Cerebellar cortex (tissue), 1 donor: ENCODE data around the gene GALNTL6.

ENCODE experiments used
- DNase-seq: peaks from one replicate; pipeline ENCODE4 v3.0.0-alpha.2; 2015; ENCODE audit warnings: low spot score

GALNTL6 gene

DNA sequence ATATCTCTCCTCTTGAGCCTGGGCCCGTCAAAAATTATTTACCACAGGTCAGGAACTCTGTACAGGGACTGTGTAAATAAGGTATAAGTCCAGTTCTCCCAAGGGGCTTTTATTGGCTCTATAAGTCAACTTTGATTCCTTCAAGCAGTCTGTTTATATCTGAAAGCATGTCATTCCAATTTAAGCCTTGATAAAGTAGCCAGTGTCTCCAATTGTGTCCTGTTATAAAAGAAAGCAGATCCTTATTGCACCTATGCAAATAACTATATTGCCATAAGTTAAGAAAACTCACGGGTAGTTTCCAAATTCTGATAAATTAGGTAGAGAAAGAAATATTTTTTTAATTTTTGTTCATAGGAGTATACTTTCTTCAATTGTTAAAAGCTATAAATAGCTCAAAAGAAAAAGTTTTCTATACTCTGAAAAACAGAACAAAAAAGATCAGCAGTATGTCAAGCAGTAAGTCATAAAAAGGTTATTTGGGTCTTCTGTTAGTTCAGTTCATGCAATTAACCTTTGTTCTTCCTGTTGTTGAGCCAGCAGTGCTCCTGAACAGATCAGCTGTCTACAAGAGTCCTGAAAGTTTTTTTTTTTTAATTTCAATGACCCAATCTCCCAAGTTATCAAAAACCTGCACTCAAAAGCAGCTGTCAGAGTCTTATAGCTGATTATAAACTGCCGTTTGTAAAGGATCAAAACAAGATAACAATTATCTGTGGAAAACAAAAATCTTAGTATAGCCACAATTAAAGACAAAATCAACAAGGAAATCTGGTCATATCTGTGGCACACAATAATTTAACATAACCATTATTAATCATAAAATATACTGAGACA is 1177.0 kb downstream of the GALNTL6 start:
- DNase-seq: no peak

DNA sequence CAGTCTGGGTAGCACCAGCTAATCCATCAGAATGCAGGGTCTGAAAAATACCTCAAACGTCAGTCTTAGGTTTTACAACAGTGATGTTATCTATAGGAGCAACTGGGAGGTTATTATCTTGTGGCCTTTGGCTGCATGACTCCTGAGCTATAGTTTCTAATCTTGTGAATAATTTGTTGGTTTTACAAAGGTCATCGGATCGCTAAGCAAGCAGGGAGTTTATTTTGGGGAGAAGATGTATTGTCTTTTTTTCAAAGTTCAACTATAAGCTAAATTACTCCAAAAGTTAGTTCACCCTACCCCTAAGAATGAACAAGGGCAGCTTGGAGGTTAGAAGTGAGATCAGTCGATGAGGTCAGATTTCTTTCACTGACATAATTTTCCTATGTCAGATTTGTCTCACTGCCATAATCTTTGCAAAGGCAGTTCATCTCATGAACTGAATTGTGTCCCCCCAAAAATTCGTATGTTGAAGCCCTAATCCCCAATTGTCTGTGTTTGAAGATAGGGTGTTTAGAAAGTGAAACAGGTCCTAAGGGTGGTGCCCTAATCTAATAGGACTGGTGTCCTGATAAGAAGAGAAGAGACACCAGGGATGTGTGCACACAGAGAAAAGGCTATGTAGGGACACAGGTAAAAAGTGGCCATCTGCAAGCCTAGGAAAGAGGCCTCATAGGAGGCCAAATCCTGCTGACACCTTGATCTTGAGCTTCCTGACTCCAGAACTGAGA is 1179.6 kb downstream of the GALNTL6 start:
- no peak for DNase-seq

DNA sequence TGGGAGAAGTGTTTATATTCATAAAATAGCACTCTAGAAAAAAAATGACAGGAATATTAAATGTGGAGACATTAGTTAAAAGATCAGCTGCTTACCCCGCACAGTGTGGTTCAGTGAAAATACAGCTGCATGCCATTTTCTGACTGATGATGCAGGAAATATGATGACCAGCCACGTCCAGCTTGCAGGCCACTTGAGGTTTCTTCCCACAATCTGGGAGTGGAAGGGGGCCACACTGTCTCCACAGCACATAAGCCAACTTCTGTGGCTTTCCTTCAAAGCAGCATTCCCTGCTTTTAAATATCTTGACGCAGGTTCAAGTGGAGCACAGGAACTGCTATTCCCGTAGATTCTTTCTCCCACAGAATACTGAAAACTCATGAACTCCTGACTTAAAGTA is 1182.0 kb downstream of the GALNTL6 start:
- DNase-seq: no peak

- no peak for DNase-seq
Measured at GRCh38 chr4:172995704-172996103, 1182.5 kb downstream of the GALNTL6 start.

GRCh38 chr4:172996571-172997216 is 1183.5 kb downstream of the GALNTL6 start:
- DNase-seq: no peak

- no peak for DNase-seq
Measured at GRCh38 chr4:172997217-172997609, 1184.0 kb downstream of the GALNTL6 start.

- DNase-seq: no peak
Measured at GRCh38 chr4:172997856-172998255, 1184.7 kb downstream of the GALNTL6 start.

- no peak for DNase-seq
Measured at GRCh38 chr4:172998527-172999469, 1185.6 kb downstream of the GALNTL6 start.

- DNase-seq: no peak
Measured at GRCh38 chr4:173001571-173001970, 1188.4 kb downstream of the GALNTL6 start.

- DNase-seq: no peak
Measured at GRCh38 chr4:173002830-173003561, 1189.8 kb downstream of the GALNTL6 start.

DNA sequence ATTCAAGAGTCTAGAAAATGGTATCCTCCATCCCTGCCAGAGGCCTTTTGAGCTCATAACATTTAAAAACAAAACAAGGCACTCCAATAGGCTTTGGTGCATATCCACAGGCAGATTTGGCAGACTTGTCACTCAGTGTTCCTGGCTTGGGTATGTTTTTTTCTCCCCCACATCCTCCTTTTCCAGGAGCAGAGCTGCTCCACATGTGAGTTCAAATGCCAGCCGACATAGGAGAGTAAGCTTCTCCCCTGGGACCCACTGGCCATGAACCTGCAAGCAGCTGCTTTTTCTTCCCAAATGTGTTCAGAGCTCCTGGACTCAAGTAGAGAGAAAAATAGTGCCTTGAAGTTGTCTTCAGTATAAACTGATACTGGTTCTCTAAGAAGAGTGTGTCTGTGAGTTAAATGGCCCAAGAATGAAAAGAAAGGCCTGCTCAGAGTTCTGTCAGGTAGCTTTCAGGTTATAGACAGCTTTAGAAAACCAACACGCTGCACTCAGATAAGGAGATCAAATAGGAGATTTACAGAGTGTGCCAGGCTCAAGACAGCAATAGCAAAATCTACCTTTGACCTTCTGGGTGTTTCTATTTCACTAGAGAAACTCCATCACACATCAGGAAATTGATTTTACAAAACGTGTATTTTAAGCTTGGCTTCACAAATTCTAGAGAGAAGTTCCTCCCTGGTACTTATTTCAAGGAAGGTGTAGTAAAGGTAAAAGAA is 1192.9 kb downstream of the GALNTL6 start:
- DNase-seq: no peak

GRCh38 chr4:173008436-173008835 is 1195.2 kb downstream of the GALNTL6 start:
- no peak for DNase-seq

DNA sequence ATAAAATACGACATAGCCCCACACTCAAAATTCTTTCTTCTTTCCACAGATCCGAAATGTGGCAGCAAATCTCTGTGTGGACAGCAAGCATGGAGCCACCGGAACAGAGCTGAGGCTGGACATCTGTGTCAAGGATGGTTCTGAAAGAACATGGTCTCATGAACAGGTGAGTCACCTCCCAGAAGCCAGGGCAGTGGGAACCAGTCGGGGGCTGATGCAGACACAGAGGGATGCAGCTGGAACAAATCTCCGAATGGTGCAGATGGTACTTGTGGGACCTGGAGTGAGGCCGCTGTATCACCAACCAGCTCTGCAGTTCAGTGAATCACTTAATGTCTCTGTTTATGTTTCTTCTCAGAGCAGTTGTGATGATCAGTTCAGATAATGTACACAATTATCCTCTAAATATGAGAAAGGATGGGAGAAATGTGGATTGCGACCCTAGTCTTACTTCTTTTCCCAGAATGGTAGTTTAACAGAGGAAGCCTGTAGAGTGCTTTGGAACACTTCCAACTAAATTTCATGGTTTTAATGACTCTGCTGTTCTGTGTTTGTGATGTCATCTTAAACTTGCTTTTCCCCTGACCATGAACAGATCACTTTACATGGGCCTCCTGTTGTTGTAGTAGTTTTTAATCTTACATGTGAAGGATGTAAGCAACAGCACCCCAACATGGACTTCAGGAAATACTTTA is 1196.1 kb downstream of the GALNTL6 start:
- DNase-seq: no peak

GRCh38 chr4:173012608-173013007 is 1199.4 kb downstream of the GALNTL6 start:
- DNase-seq: peak; percentile 71

GRCh38 chr4:173013232-173013930 is 1200.2 kb downstream of the GALNTL6 start:
- DNase-seq: peak; percentile 73

GRCh38 chr4:173014113-173014558 is 1200.9 kb downstream of the GALNTL6 start:
- peak; percentile 80 for DNase-seq

DNA sequence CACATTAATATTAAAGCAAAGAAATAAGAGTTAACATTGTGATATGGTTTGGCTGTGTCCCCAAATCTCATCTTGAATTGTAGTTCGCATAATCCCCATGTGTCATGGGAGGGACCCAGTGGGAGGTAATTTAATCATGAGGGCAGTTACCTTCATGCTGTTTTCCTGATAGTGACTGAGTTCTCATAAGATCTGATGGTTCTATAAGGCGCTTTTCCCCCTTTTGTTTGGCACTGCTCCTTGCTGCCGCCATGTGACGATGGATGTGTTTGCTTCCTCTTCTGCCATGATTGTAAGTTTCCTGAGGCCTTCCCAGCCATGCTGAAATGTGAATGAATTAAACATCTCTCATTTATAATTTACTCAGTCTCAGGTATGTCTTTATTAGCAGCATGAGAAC is 1201.6 kb downstream of the GALNTL6 start:
- no peak for DNase-seq

DNA sequence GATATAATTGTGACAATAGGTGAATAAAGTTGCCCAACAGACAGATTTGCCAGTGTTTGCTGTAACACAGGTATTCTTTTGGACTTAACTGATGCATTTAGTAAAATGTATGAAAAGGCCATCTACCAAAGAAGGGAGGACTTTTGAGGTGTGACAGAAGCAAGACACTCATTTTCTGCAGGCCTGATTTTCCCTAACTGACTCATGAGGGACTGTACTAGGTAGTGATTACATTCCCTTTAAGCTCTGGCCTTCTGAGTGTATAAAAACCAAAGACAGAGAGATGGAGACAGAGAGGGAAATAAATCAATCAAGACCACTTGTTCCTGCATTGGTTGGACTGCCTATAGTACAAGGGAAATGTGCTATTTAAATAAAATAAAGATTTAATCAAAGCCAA is 1204.6 kb downstream of the GALNTL6 start:
- no peak for DNase-seq

GRCh38 chr4:173018446-173018845 is 1205.2 kb downstream of the GALNTL6 start:
- peak; percentile 87 for DNase-seq
